ENCODE data around the gene CHD2.

CHD2 gene

GRCh38 chr15:93065641-93066045 is 165.5 kb downstream of the CHD2 start:
- no peak overlapping the region for H3K4me3 ChIP-seq (ENCODE audit: low read depth, low read length)
- H4K12ac ChIP-seq (ENCODE audit: low read depth, low read length), result no peak overlapping the region
- no peaks in the 10 kb centered on the region for H3K79me1 ChIP-seq (ENCODE audit: low read length)
- H3K4me2 ChIP-seq (ENCODE audit: low read length), result no peak overlapping the region
- no peak overlapping the region for H3K9ac ChIP-seq (ENCODE audit: low read length)
- no peak overlapping the region for H3K23ac ChIP-seq (ENCODE audit: low read length)
- H3K4me1 ChIP-seq (ENCODE audit: control insufficient read depth in 1 of 2, insufficient read depth in 2 of 2, low read length in 2 of 2), result peaks cover 2 to 6% of the 10 kb centered on the region in 2 experiments
- H3K14ac ChIP-seq (ENCODE audit: low read length), result no peak overlapping the region
- H3K36me3 ChIP-seq (ENCODE audit: control insufficient read depth in 1 of 2, insufficient read depth in 2 of 2, low read length in 2 of 2), result no peaks in the 10 kb centered on the region
- no peak overlapping the region for H4K91ac ChIP-seq (ENCODE audit: low read depth, low read length)
- H3K27ac ChIP-seq (ENCODE audit: low read depth, low read length), result no peak overlapping the region
- no peak for DNase-seq
- H2BK12ac ChIP-seq (ENCODE audit: low read length), result no peak overlapping the region
- H3K4ac ChIP-seq (ENCODE audit: low read depth, low read length), result no peak overlapping the region
- no peak overlapping the region for H2AK5ac ChIP-seq (ENCODE audit: low read length)
- H3K27me3 ChIP-seq (ENCODE audit: insufficient read depth, low read length), result no peaks in the 10 kb centered on the region
- H3K9me3 ChIP-seq (ENCODE audit: insufficient read depth, low read depth, low read length), result no peaks in the 10 kb centered on the region
- H2BK5ac ChIP-seq (ENCODE audit: low read depth, low read length, poor library complexity), result no peak overlapping the region
- no peak overlapping the region for H2AFZ ChIP-seq (ENCODE audit: insufficient read depth, low read length, poor library complexity)
- no peak overlapping the region for H3K18ac ChIP-seq (ENCODE audit: low read length)
- H4K8ac ChIP-seq (ENCODE audit: low read depth, low read length), result no peak overlapping the region
- no peaks in the 10 kb centered on the region for H3K79me2 ChIP-seq (ENCODE audit: control insufficient read depth, insufficient read depth, low read length, poor library complexity)
- H2BK120ac ChIP-seq (ENCODE audit: insufficient read depth, low read length, poor library complexity), result no peak overlapping the region
- no CpG with 5 or more reads among the region's 23 CpGs for WGBS (ENCODE audit: extremely low coverage, insufficient coverage, insufficient read length)

DNA sequence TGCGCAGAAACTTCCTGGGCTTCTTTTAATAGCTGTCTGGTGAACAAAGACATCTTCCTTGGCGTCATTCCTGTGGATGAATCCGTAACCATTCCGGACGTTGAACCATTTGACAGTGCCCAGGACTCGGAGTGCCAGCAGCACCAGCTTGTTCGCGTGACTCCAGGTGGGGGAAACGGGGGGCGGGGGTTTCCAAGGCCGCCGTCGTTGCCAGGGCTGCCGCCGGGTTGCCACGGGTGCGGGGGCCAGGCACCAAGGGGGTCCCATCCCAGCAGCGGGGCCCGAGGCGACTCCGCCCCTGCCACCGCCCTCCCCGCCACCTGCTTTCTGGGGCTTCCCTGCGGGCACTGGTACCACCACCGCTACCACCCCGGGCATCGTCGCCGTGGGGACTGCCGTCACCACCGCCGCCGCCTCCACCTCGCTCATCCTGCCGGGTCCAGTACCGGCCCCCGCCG is 166.1 kb downstream of the CHD2 start:
- Histone ChIP-seq H3K27ac (ENCODE audit: low read depth, low read length) (no peak overlapping the region), H4K91ac (ENCODE audit: low read depth, low read length) (no peak overlapping the region), H3K36me3 (ENCODE audit: control insufficient read depth in 1 of 2, insufficient read depth in 2 of 2, low read length in 2 of 2) (no peaks in the 10 kb centered on the region), H3K18ac (ENCODE audit: low read length) (no peak overlapping the region), H2BK5ac (ENCODE audit: low read depth, low read length, poor library complexity) (no peak overlapping the region), H2AFZ (ENCODE audit: insufficient read depth, low read length, poor library complexity) (no peak overlapping the region), H3K4ac (ENCODE audit: low read depth, low read length) (no peak overlapping the region), H4K8ac (ENCODE audit: low read depth, low read length) (no peak overlapping the region), H2BK120ac (ENCODE audit: insufficient read depth, low read length, poor library complexity) (no peak overlapping the region), H4K12ac (ENCODE audit: low read depth, low read length) (no peak overlapping the region), H3K14ac (ENCODE audit: low read length) (no peak overlapping the region), H3K4me1 (ENCODE audit: control insufficient read depth in 1 of 2, insufficient read depth in 2 of 2, low read length in 2 of 2) (peaks cover 3 to 7% of the 10 kb centered on the region in 2 experiments), H3K4me2 (ENCODE audit: low read length) (no peak overlapping the region), H3K9ac (ENCODE audit: low read length) (no peak overlapping the region), H3K79me1 (ENCODE audit: low read length) (no peaks in the 10 kb centered on the region), H3K27me3 (ENCODE audit: insufficient read depth, low read length) (peaks cover 3% of the 10 kb centered on the region), H3K9me3 (ENCODE audit: insufficient read depth, low read depth, low read length) (no peaks in the 10 kb centered on the region), H3K4me3 (ENCODE audit: low read depth, low read length) (no peak overlapping the region), H3K23ac (ENCODE audit: low read length) (no peak overlapping the region), H3K79me2 (ENCODE audit: control insufficient read depth, insufficient read depth, low read length, poor library complexity) (no peaks in the 10 kb centered on the region), H2BK12ac (ENCODE audit: low read length) (no peak overlapping the region), H2AK5ac (ENCODE audit: low read length) (no peak overlapping the region)
- WGBS (ENCODE audit: extremely low coverage, insufficient coverage, insufficient read length), result no CpG with 5 or more reads among the region's 38 CpGs
- no peak for DNase-seq

DNA sequence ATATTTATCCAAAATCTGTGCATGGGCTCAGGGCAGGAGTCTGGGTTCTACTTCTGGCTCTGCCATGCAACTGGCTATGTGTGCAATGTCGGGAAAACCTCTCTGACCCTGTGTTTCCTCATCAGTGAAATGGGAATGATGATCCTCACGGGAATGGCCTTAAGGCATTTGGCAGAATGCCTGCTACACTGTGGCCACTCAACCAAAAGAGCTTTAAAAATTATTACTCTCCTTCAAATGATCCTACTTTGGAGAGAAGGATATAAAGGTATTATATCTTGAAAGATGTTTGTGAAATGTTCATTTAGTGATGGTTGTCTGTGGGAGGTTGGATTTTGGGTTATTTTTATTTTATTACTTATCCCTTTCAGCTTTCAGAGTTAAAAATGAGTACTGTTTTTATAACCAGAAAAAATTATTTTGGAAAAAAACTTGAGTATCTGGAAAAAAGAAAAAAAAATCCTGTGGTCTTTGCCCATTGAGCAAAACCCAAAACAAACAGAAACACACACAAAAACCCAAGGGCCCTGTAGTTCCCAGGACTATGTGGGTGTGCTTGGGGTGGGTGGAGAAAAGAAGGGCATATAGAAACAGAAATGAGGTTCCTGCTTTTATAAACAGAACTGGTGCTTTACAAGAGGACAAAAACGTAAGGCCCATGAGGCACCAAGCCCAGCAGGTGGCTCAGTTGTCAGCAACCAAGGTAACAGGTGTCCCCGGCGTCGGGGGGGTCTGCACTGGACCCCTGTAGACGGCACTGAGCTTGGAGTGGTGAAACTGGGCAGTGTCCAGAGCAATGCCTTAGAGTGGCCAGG is 166.9 kb downstream of the CHD2 start:
- Histone ChIP-seq H3K4me1 (ENCODE audit: control insufficient read depth in 1 of 2, insufficient read depth in 2 of 2, low read length in 2 of 2) (peaks cover 8 to 13% of the 10 kb centered on the region in 2 experiments), H3K23ac (ENCODE audit: low read length) (no peak overlapping the region), H4K12ac (ENCODE audit: low read depth, low read length) (no peak overlapping the region), H3K27ac (ENCODE audit: low read depth, low read length) (no peak overlapping the region), H3K36me3 (ENCODE audit: control insufficient read depth in 1 of 2, insufficient read depth in 2 of 2, low read length in 2 of 2) (no peaks in the 10 kb centered on the region), H2AK5ac (ENCODE audit: low read length) (no peak overlapping the region), H3K9me3 (ENCODE audit: insufficient read depth, low read depth, low read length) (no peaks in the 10 kb centered on the region), H3K27me3 (ENCODE audit: insufficient read depth, low read length) (peaks cover 8% of the 10 kb centered on the region), H3K79me1 (ENCODE audit: low read length) (no peaks in the 10 kb centered on the region), H2BK5ac (ENCODE audit: low read depth, low read length, poor library complexity) (no peak overlapping the region), H4K91ac (ENCODE audit: low read depth, low read length) (no peak overlapping the region), H3K14ac (ENCODE audit: low read length) (no peak overlapping the region), H3K4ac (ENCODE audit: low read depth, low read length) (no peak overlapping the region), H2BK12ac (ENCODE audit: low read length) (no peak overlapping the region), H3K9ac (ENCODE audit: low read length) (no peak overlapping the region), H2AFZ (ENCODE audit: insufficient read depth, low read length, poor library complexity) (no peak overlapping the region), H3K18ac (ENCODE audit: low read length) (no peak overlapping the region), H3K4me3 (ENCODE audit: low read depth, low read length) (no peak overlapping the region), H2BK120ac (ENCODE audit: insufficient read depth, low read length, poor library complexity) (no peak overlapping the region), H3K4me2 (ENCODE audit: low read length) (no peak overlapping the region), H3K79me2 (ENCODE audit: control insufficient read depth, insufficient read depth, low read length, poor library complexity) (no peaks in the 10 kb centered on the region), H4K8ac (ENCODE audit: low read depth, low read length) (no peak overlapping the region)
- peak in 1 of 2 donors; percentile 28 for DNase-seq
- no CpG with 5 or more reads among the region's 7 CpGs for WGBS (ENCODE audit: extremely low coverage, insufficient coverage, insufficient read length)

DNA sequence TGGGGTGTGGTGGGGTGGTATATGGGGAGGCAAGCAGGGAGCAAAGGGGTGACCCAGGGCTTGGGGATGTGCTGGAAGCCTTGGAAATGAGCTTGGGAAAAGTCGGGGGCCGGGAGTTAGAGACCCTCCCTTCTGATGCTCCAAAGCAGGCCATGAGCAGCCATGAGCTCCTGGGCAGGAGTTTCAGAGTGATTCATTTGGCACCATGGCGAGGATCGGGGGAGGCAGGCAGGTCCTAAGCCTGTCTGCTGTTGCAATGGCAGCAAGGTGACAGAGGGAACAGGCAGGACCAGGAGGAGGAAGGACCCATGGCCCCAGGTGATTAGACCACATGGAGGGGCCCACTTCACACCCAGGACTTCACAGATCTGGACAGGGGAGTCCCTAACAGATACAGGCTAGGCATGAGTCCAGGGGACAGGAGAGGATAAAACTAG is 167.5 kb downstream of the CHD2 start:
- no peaks in the 10 kb centered on the region for H3K36me3 ChIP-seq (ENCODE audit: control insufficient read depth in 1 of 2, insufficient read depth in 2 of 2, low read length in 2 of 2)
- H3K9me3 ChIP-seq (ENCODE audit: insufficient read depth, low read depth, low read length), result no peaks in the 10 kb centered on the region
- no peak overlapping the region for H2BK120ac ChIP-seq (ENCODE audit: insufficient read depth, low read length, poor library complexity)
- H3K27ac ChIP-seq (ENCODE audit: low read depth, low read length), result no peak overlapping the region
- H3K79me1 ChIP-seq (ENCODE audit: low read length), result no peaks in the 10 kb centered on the region
- H2BK12ac ChIP-seq (ENCODE audit: low read length), result no peak overlapping the region
- H3K79me2 ChIP-seq (ENCODE audit: control insufficient read depth, insufficient read depth, low read length, poor library complexity), result no peaks in the 10 kb centered on the region
- H2AK5ac ChIP-seq (ENCODE audit: low read length), result no peak overlapping the region
- H3K18ac ChIP-seq (ENCODE audit: low read length), result no peak overlapping the region
- H2AFZ ChIP-seq (ENCODE audit: insufficient read depth, low read length, poor library complexity), result no peak overlapping the region
- no peak overlapping the region for H3K4me3 ChIP-seq (ENCODE audit: low read depth, low read length)
- no peak overlapping the region for H4K12ac ChIP-seq (ENCODE audit: low read depth, low read length)
- peaks cover 13 to 18% of the 10 kb centered on the region in 2 experiments for H3K4me1 ChIP-seq (ENCODE audit: control insufficient read depth in 1 of 2, insufficient read depth in 2 of 2, low read length in 2 of 2)
- no peak overlapping the region for H3K9ac ChIP-seq (ENCODE audit: low read length)
- no peak for DNase-seq
- H2BK5ac ChIP-seq (ENCODE audit: low read depth, low read length, poor library complexity), result no peak overlapping the region
- no peak overlapping the region for H3K4ac ChIP-seq (ENCODE audit: low read depth, low read length)
- no CpG with 5 or more reads among the region's 4 CpGs for WGBS (ENCODE audit: extremely low coverage, insufficient coverage, insufficient read length)
- H4K91ac ChIP-seq (ENCODE audit: low read depth, low read length), result no peak overlapping the region
- no peak overlapping the region for H3K14ac ChIP-seq (ENCODE audit: low read length)
- H4K8ac ChIP-seq (ENCODE audit: low read depth, low read length), result no peak overlapping the region
- peaks cover 8% of the 10 kb centered on the region for H3K27me3 ChIP-seq (ENCODE audit: insufficient read depth, low read length)
- H3K4me2 ChIP-seq (ENCODE audit: low read length), result no peak overlapping the region
- no peak overlapping the region for H3K23ac ChIP-seq (ENCODE audit: low read length)

All from trophoblast cell (in vitro differentiated cells and primary cell).